B cell (primary cell): ENCODE results near the gene LIPC. TPM values are rescaled to one million over a fixed set of nuclear protein-coding genes. Genes with fewer than 3 reads are reported as not detected.

Experiments
- ATAC-seq: fragments of 200-7000 bp; cut with Tn5 transposase; one replicate; pipeline ENCODE4 v1.10.0; 2021; ENCODE audit warnings: low read depth, mild to moderate bottlenecking, moderate number of reproducible peaks, moderate library complexity
- CTCF ChIA-PET: fragments of 350-600 bp; sonication (Branson Sonifier 250); formaldehyde crosslinking; loops from one replicate; lab custom pipeline; 2021; ENCODE audit warnings: antibody characterized with exemption, inconsistent platforms; lab: Charles Lee
- POLR2A ChIA-PET: fragments of 350-600 bp; sonication (Branson Sonifier 250); formaldehyde crosslinking; loops from one replicate; lab custom pipeline; 2021; ENCODE audit warnings: antibody characterized with exemption; lab: Charles Lee
- DNase-seq: peaks from one replicate; pipeline ENCODE4 v3.0.0; 2013
- H2AFZ ChIP-seq: 2 replicates; pipeline ENCODE4 v1.6.1; 2012; ENCODE audit warnings: mild to moderate bottlenecking, low read depth, low read length; ENCODE audit not compliant: insufficient read depth, poor library complexity, severe bottlenecking
- H3K27ac ChIP-seq, 2 donors: 1 replicate in 1 of 2; 2 replicates in 1 of 2; pipeline ENCODE4 v1.5.1; 2012 to 2013; ENCODE audit warnings: low read length in 2 of 2, mild to moderate bottlenecking in 2 of 2, moderate library complexity in 1 of 2
- H3K27me3 ChIP-seq, 4 experiments: fragments of 200-600 bp in 1 of 4; sonication (generic) in 1 of 4; replicated peaks in 1 of 4; 1 replicate in 2 of 4; 2 replicates in 2 of 4; pipeline versions ENCODE4 v1.6.1 to v1.7.0; 2013 to 2016; ENCODE audit warnings: low read length in 3 of 4, mild to moderate bottlenecking in 2 of 4, mixed read lengths in 1 of 4, moderate library complexity in 1 of 4; ENCODE audit not compliant: insufficient read depth in 4 of 4, control insufficient read depth in 3 of 4; ENCODE audit errors: control extremely low read depth in 1 of 4
- H3K36me3 ChIP-seq, 2 experiments: replicated peaks in 1 of 2; 1 replicate in 1 of 2; 2 replicates in 1 of 2; pipeline versions ENCODE4 v1.6.1 to v1.7.1; 2013; ENCODE audit warnings: low read length in 1 of 2; ENCODE audit not compliant: insufficient read depth in 2 of 2, control insufficient read depth in 1 of 2; ENCODE audit errors: control extremely low read depth in 1 of 2, extremely low read depth in 1 of 2
- H3K4me1 ChIP-seq, 2 donors: fragments of 200-600 bp in 1 of 2; sonication (generic) in 1 of 2; 1 replicate in 1 of 2; 2 replicates in 1 of 2; pipeline versions ENCODE4 v1.5.1 to v1.6.1; 2013 to 2017; ENCODE audit warnings: low read length in 2 of 2; ENCODE audit not compliant: control insufficient read depth in 2 of 2, insufficient read depth in 2 of 2
- H3K4me2 ChIP-seq: replicated peaks from 2 replicates; pipeline ENCODE3; 2012; ENCODE audit warnings: mild to moderate bottlenecking, low read depth, low read length; ENCODE audit not compliant: poor library complexity, severe bottlenecking
- H3K4me3 ChIP-seq, 5 experiments: fragments of 200-600 bp in 1 of 5; sonication (generic) in 1 of 5; 1 replicate in 3 of 5; 2 replicates in 2 of 5; pipeline versions ENCODE4 v1.5.1 to v1.7.0; 2011 to 2016; ENCODE audit warnings: low read length in 4 of 5, mild to moderate bottlenecking in 4 of 5, low read depth in 2 of 5, control low read depth in 1 of 5, moderate library complexity in 1 of 5; ENCODE audit not compliant: insufficient read depth in 1 of 5; ENCODE audit errors: control extremely low read depth in 1 of 5, extremely low read depth in 1 of 5
- H3K79me2 ChIP-seq: fragments of 200-600 bp; sonication (generic); one replicate; pipeline ENCODE4 v1.6.0; 2016; ENCODE audit warnings: low read length; ENCODE audit not compliant: control insufficient read depth, insufficient read depth
- H3K9ac ChIP-seq: fragments of 200-600 bp; sonication (generic); 2 replicates; pipeline ENCODE4 v1.6.1; 2017; ENCODE audit warnings: mild to moderate bottlenecking, low read length, moderate library complexity
- H3K9me3 ChIP-seq, 3 donors: one replicate each; pipeline versions ENCODE4 v1.6.1 to v1.7.1; 2013; ENCODE audit warnings: low read length in 2 of 3; ENCODE audit not compliant: control insufficient read depth in 2 of 3, insufficient read depth in 1 of 3; ENCODE audit errors: control extremely low read depth in 1 of 3
- H4K20me1 ChIP-seq: 2 replicates; pipeline ENCODE4 v1.6.0; 2012; ENCODE audit warnings: mild to moderate bottlenecking, low read length; ENCODE audit not compliant: insufficient read depth, control insufficient read depth, poor library complexity, severe bottlenecking
- H3K27ac Mint-ChIP-seq: one replicate; pipeline ENCODE4 v1.8.0; 2021; ENCODE audit warnings: mixed read lengths
- H3K27me3 Mint-ChIP-seq: one replicate; pipeline ENCODE4 v1.8.0; 2021; ENCODE audit warnings: mixed read lengths
- H3K4me1 Mint-ChIP-seq: one replicate; pipeline ENCODE4 v1.8.0; 2021; ENCODE audit warnings: mixed read lengths
- H3K4me3 Mint-ChIP-seq: one replicate; pipeline ENCODE4 v1.8.0; 2021; ENCODE audit warnings: mixed read lengths
- H3K9me3 Mint-ChIP-seq: one replicate; pipeline ENCODE4 v1.8.0; 2022; ENCODE audit warnings: mixed read lengths; ENCODE audit not compliant: insufficient read depth
- EZH2 ChIP-seq: IDR thresholded peaks from 2 replicates; pipeline ENCODE4 v1.6.1; 2012; ENCODE audit warnings: borderline replicate concordance, low read depth, mild to moderate bottlenecking, moderate library complexity, low read length; ENCODE audit not compliant: insufficient read depth, poor library complexity, severe bottlenecking
- WGBS: methylation state at CpG from one replicate; pipeline ENCODE4 v1.1.5; 2013; ENCODE audit warnings: missing lambda C conversion rate; ENCODE audit not compliant: insufficient coverage; 5-methylcytosine and 5-hydroxymethylcytosine counted together
- intact Hi-C: fragments of 100-400 bp; cut with micrococcal nuclease; formaldehyde crosslinking; loops from one replicate; pipeline ENCODE4 v1.10.0; 2022
- polyA plus RNA-seq: library from polyadenylated mRNA; depleted of rRNA; stranded (reverse); fragments of >200 nt; gene quantifications from 2 replicates; pipeline ENCODE4 v1.2.3, GENCODE V29; 2012
- total RNA-seq, 2 donors: library from RNA; stranded (reverse); fragments of 120-200 nt in 1 of 2; gene quantifications; 1 replicate in 1 of 2; 2 replicates in 1 of 2; pipeline versions ENCODE4 v1.2.3 to v1.2.4, GENCODE V29; 2013 to 2022
- TF ChIP-seq, protein P1 (sequence below): fragments of 200-600 bp; IDR thresholded peaks from one replicate; pipeline ENCODE4 v1.8.0; 2022; ENCODE audit warnings: antibody characterized with exemption, mild to moderate bottlenecking

The LIPC gene
- total and polyA plus RNA-seq, 2 donors (not counting 1 experiment from before 2014, with no cell fraction given) = not detected

DNA sequence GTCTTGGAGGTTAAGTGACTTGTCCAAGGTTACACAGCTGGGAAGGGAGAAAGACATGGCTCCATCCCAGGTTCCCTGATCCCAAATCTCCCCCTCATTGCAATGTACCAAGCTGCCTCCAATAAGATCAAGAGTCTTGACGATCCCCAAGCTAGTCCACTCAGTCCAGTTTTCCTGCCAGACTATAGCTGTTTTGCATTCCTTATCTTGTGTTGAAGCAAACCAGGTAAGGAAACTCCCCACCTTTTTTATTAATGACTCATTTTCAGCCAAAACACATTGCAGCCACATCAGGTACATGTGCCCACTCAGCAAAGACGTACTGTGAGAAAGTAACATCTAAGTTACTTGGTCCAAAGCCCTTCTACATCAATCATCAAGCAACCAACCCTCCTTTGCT lies 41.9 kb downstream of the LIPC start:
- ChIA-PET CTCF (no interaction called here), POLR2A (no interaction called here)
- DNase-seq (no peak), ATAC-seq (no peak)
- peaks cover 3 to 4% of the 10 kb centered on the region in 2 donors for H3K4me1 ChIP-seq
- WGBS = 89% methylated on average over 1 of the region's 2 CpGs
- intact Hi-C loops = no loop called here
- Mint-ChIP-seq H3K4me1 (peaks cover 6% of the 10 kb centered on the region), H3K27me3 (peaks cover 16% of the 10 kb centered on the region), H3K27ac (no peak overlapping the region), H3K9me3 (no peaks in the 10 kb centered on the region), H3K4me3 (no peak overlapping the region)
- H3K27ac ChIP-seq = no peak overlapping the region
- no peak overlapping the region for H3K4me3 ChIP-seq
- peak overlapping the region; percentile 33 for H2AFZ ChIP-seq
- no peaks in the 10 kb centered on the region for H4K20me1 ChIP-seq
- peaks cover 0 to 5% (median 2%) of the 10 kb centered on the region in 4 experiments for H3K27me3 ChIP-seq
- no peaks in the 10 kb centered on the region for H3K79me2 ChIP-seq
- TF ChIP-seq, protein P1, sequence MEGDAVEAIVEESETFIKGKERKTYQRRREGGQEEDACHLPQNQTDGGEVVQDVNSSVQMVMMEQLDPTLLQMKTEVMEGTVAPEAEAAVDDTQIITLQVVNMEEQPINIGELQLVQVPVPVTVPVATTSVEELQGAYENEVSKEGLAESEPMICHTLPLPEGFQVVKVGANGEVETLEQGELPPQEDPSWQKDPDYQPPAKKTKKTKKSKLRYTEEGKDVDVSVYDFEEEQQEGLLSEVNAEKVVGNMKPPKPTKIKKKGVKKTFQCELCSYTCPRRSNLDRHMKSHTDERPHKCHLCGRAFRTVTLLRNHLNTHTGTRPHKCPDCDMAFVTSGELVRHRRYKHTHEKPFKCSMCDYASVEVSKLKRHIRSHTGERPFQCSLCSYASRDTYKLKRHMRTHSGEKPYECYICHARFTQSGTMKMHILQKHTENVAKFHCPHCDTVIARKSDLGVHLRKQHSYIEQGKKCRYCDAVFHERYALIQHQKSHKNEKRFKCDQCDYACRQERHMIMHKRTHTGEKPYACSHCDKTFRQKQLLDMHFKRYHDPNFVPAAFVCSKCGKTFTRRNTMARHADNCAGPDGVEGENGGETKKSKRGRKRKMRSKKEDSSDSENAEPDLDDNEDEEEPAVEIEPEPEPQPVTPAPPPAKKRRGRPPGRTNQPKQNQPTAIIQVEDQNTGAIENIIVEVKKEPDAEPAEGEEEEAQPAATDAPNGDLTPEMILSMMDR = no peak
- no peak for TF ChIP-seq EZH2
- no peaks in the 10 kb centered on the region for H3K9me3 ChIP-seq
- H3K36me3 ChIP-seq = no peaks in the 10 kb centered on the region
- no peak overlapping the region for H3K9ac ChIP-seq
- no peak overlapping the region for H3K4me2 ChIP-seq

DNA sequence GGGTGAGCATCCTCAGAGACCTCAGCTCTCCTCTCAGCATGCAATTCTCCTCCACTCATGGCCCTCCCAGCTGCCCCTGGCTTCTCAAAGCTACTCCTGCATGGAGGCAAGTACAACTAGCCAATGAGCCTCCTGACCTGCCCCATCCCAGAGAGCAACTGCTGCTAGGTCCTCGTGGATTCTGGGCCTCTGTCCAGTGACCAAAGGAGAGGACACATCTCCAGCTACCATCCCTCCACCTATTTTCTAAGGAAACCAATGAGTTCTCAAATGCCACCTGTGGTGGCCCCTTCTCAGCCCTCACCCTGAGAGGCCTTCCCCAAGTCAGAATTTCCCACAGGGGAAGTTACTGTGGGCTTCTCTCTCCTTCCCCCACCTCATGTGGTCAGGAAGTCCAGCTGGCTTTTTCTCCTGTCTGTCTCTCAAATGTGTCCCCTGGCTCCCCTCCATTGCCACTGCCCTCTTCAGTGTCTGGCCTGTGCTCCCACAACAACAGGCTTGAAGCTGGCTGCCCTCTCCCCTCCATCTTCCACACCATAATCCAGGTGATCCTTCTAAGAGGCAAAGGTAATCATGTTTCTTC lies 43.0 kb downstream of the LIPC start:
- Histone ChIP-seq H3K9ac (no peak overlapping the region), H3K4me2 (no peak overlapping the region)

More for the DNA sequence above, 43.0 kb downstream of the LIPC start:
- Histone ChIP-seq H3K4me1 (peaks cover 3 to 4% of the 10 kb centered on the region in 2 donors), H3K27ac (no peak overlapping the region), H3K4me3 (no peak overlapping the region), H3K36me3 (no peaks in the 10 kb centered on the region), H4K20me1 (no peaks in the 10 kb centered on the region), H2AFZ (no peak overlapping the region), H3K9me3 (no peaks in the 10 kb centered on the region), H3K79me2 (no peaks in the 10 kb centered on the region), H3K27me3 (peaks cover 0 to 5% (median 2%) of the 10 kb centered on the region in 4 experiments)
- WGBS = 29% methylated on average over 1 of the region's 1 CpG
- Mint-ChIP-seq H3K4me1 (peaks cover 6% of the 10 kb centered on the region), H3K4me3 (no peak overlapping the region), H3K27me3 (peaks cover 16% of the 10 kb centered on the region), H3K27ac (no peak overlapping the region), H3K9me3 (no peaks in the 10 kb centered on the region)
- TF ChIP-seq, protein P1 = no peak
- intact Hi-C loops = no loop called here
- DNase-seq (no peak), ATAC-seq (no peak)
- ChIA-PET CTCF (no interaction called here), POLR2A (no interaction called here)
